Activated naive CD4-positive, alpha-beta T cell treated with anti-CD3 and anti-CD28 coated beads, Interleukin-2, amount 50 U/mL, for 72 hours (primary cell): ENCODE measurements around the gene EIF4G3. TPM values are rescaled to one million over a fixed set of nuclear protein-coding genes. Genes with fewer than 3 reads are reported as not detected.
"Not testable (repeated sequence)": the region's sequence is repeated elsewhere in the genome, so short reads cannot be mapped to it uniquely, and the experiment has no call there.

ENCODE experiments used
- ATAC-seq, 2 donors: fragments of 150-1000 bp; cut with Tn5 transposase; 2 replicates each; pipeline ENCODE4 v1.10.0; 2021; ENCODE audit warnings: mild to moderate bottlenecking in 2 of 2, moderate library complexity in 2 of 2
- DNase-seq, 2 donors: peaks; one replicate each; pipeline ENCODE4 v3.0.0; 2021 to 2022; ENCODE audit warnings: low spot score in 2 of 2
- H3K27ac Mint-ChIP-seq, 2 donors: one replicate each; pipeline ENCODE4 v1.8.0; 2022; ENCODE audit warnings: mild to moderate bottlenecking in 2 of 2, mixed read lengths in 2 of 2
- H3K36me3 Mint-ChIP-seq, 2 donors: one replicate each; pipeline ENCODE4 v1.8.0; 2022; ENCODE audit warnings: mixed read lengths in 2 of 2
- H3K9me3 Mint-ChIP-seq, 2 donors: one replicate each; pipeline ENCODE4 v1.8.0; 2022; ENCODE audit warnings: mixed read lengths in 2 of 2
- total RNA-seq, 2 donors: library from RNA; stranded (reverse); gene quantifications; one replicate each; pipeline ENCODE4 v1.2.3, GENCODE V29; 2022

EIF4G3 gene
- total RNA-seq, 2 donors from 2014 or later: 38.4 to 45.1 TPM

GRCh38 chr1:20948101-20948500 lies 228.6 kb downstream of the EIF4G3 start:
- H3K36me3 Mint-ChIP-seq: peaks cover 0 to 6% of the 10 kb centered on the region in 2 donors

GRCh38 chr1:20947409-20947808 lies 229.3 kb downstream of the EIF4G3 start:
- Mint-ChIP-seq H3K27ac (no peak overlapping the region), H3K36me3 (peaks cover 0 to 6% of the 10 kb centered on the region in 2 donors), H3K9me3 (no peaks in the 10 kb centered on the region)
- DNase-seq (no peak), ATAC-seq (no peak)

More at GRCh38 chr1:20948101-20948500, 228.6 kb downstream of the EIF4G3 start:
- Mint-ChIP-seq H3K27ac (no peak overlapping the region), H3K9me3 (no peaks in the 10 kb centered on the region)
- ATAC-seq (no peak), DNase-seq (no peak)

GRCh38 chr1:20936621-20937020 lies 240.1 kb downstream of the EIF4G3 start:
- peaks cover 0 to 11% of the 10 kb centered on the region in 2 donors for H3K9me3 Mint-ChIP-seq
- DNase-seq: no peak
- peaks cover 3 to 36% of the 10 kb centered on the region in 2 donors for H3K36me3 Mint-ChIP-seq
- ATAC-seq: no peak
- H3K27ac Mint-ChIP-seq: no peak overlapping the region

- Mint-ChIP-seq H3K27ac (no peak overlapping the region), H3K36me3 (peaks cover 0 to 38% of the 10 kb centered on the region in 2 donors), H3K9me3 (peaks cover 0 to 11% of the 10 kb centered on the region in 2 donors)
- ATAC-seq (no peak), DNase-seq (no peak)
Observed at GRCh38 chr1:20936216-20936615, 240.5 kb downstream of the EIF4G3 start.

- Mint-ChIP-seq H3K9me3 (peaks cover 0 to 11% of the 10 kb centered on the region in 2 donors), H3K27ac (no peak overlapping the region), H3K36me3 (peaks cover 0 to 38% of the 10 kb centered on the region in 2 donors)
- DNase-seq (no peak), ATAC-seq (no peak)
Observed at GRCh38 chr1:20935717-20936116, 241.0 kb downstream of the EIF4G3 start.

GRCh38 chr1:20932437-20932977 lies 244.2 kb downstream of the EIF4G3 start:
- peak; percentile 83 to 90 for ATAC-seq
- peak in 1 of 2 donors; percentile 45 for DNase-seq
- Mint-ChIP-seq H3K27ac (peak overlapping the region; percentile 82 to 92), H3K36me3 (peaks cover 0 to 38% of the 10 kb centered on the region in 2 donors), H3K9me3 (peaks cover 0 to 11% of the 10 kb centered on the region in 2 donors)

GRCh38 chr1:20931930-20932436 lies 244.7 kb downstream of the EIF4G3 start:
- Mint-ChIP-seq H3K9me3 (peaks cover 0 to 11% of the 10 kb centered on the region in 2 donors), H3K27ac (peak overlapping the region; percentile 78 to 82), H3K36me3 (peaks cover 0 to 38% of the 10 kb centered on the region in 2 donors)
- DNase-seq: peak in 1 of 2 donors; percentile 25
- peak in 1 of 2 donors; percentile 34 for ATAC-seq

GRCh38 chr1:20930427-20930826 lies 246.3 kb downstream of the EIF4G3 start:
- DNase-seq (no peak), ATAC-seq (no peak)
- Mint-ChIP-seq H3K36me3 (peaks cover 0 to 38% of the 10 kb centered on the region in 2 donors), H3K27ac (no peak overlapping the region), H3K9me3 (peaks cover 0 to 11% of the 10 kb centered on the region in 2 donors)

- peaks cover 0 to 4% of the 10 kb centered on the region in 2 donors for H3K9me3 Mint-ChIP-seq
- no peak overlapping the region for H3K27ac Mint-ChIP-seq
- peaks cover 0 to 20% of the 10 kb centered on the region in 2 donors for H3K36me3 Mint-ChIP-seq
- ATAC-seq (no peak), DNase-seq (no peak)
Observed at GRCh38 chr1:20928146-20928545, 248.6 kb downstream of the EIF4G3 start.

- no peak overlapping the region for H3K27ac Mint-ChIP-seq
- DNase-seq (no peak), ATAC-seq (no peak)
Observed at GRCh38 chr1:20921285-20921684, 255.4 kb downstream of the EIF4G3 start.

GRCh38 chr1:20913242-20913641 lies 263.5 kb downstream of the EIF4G3 start:
- DNase-seq: no peak
- H3K9me3 Mint-ChIP-seq: no peaks in the 10 kb centered on the region
- no peak for ATAC-seq
- H3K36me3 Mint-ChIP-seq: peaks cover 5 to 13% of the 10 kb centered on the region in 2 donors
- H3K27ac Mint-ChIP-seq: no peak overlapping the region

More at GRCh38 chr1:20921285-20921684, 255.4 kb downstream of the EIF4G3 start:
- no peaks in the 10 kb centered on the region for H3K9me3 Mint-ChIP-seq
- H3K36me3 Mint-ChIP-seq: peaks cover 0 to 6% of the 10 kb centered on the region in 2 donors

- H3K36me3 Mint-ChIP-seq: peaks cover 7 to 20% of the 10 kb centered on the region in 2 donors
- H3K9me3 Mint-ChIP-seq, DNase-seq, ATAC-seq, H3K27ac Mint-ChIP-seq: not testable (repeated sequence)
Observed at GRCh38 chr1:20907526-20907925, 269.2 kb downstream of the EIF4G3 start.

- ATAC-seq (no peak), DNase-seq (no peak)
- Mint-ChIP-seq H3K27ac (no peak overlapping the region), H3K9me3 (no peaks in the 10 kb centered on the region), H3K36me3 (peaks cover 4 to 9% of the 10 kb centered on the region in 2 donors)
Observed at GRCh38 chr1:20903437-20903836, 273.3 kb downstream of the EIF4G3 start.

GRCh38 chr1:20900056-20900455 lies 276.6 kb downstream of the EIF4G3 start:
- peaks cover 0 to 5% of the 10 kb centered on the region in 2 donors for H3K36me3 Mint-ChIP-seq
- no peak for DNase-seq
- no peak for ATAC-seq
- no peaks in the 10 kb centered on the region for H3K9me3 Mint-ChIP-seq
- no peak overlapping the region for H3K27ac Mint-ChIP-seq

GRCh38 chr1:20899154-20899972 lies 277.3 kb downstream of the EIF4G3 start:
- Mint-ChIP-seq H3K36me3 (peaks cover 0 to 5% of the 10 kb centered on the region in 2 donors), H3K9me3 (no peaks in the 10 kb centered on the region), H3K27ac (no peak overlapping the region)
- DNase-seq: no peak
- ATAC-seq: no peak

- Mint-ChIP-seq H3K9me3 (no peaks in the 10 kb centered on the region), H3K27ac (no peak overlapping the region), H3K36me3 (no peaks in the 10 kb centered on the region)
- no peak for ATAC-seq
- no peak for DNase-seq
Observed at GRCh38 chr1:20896826-20897225, 279.9 kb downstream of the EIF4G3 start.

GRCh38 chr1:20893931-20894330 lies 282.8 kb downstream of the EIF4G3 start:
- Mint-ChIP-seq H3K36me3 (no peaks in the 10 kb centered on the region), H3K27ac (no peak overlapping the region), H3K9me3 (no peaks in the 10 kb centered on the region)
- ATAC-seq (no peak), DNase-seq (no peak)
